Hematopoietic multipotent progenitor cell treated with erythropoietin and hydrocortisone succinate and interleukin-3 and kit ligand, for 15 days (in vitro differentiated cells): ENCODE results near the gene HORMAD2.

Experiments used
- DNase-seq: peaks from one replicate; pipeline ENCODE4 v3.0.0-alpha.2; 2015; ENCODE audit warnings: low spot score

Gene HORMAD2

DNA sequence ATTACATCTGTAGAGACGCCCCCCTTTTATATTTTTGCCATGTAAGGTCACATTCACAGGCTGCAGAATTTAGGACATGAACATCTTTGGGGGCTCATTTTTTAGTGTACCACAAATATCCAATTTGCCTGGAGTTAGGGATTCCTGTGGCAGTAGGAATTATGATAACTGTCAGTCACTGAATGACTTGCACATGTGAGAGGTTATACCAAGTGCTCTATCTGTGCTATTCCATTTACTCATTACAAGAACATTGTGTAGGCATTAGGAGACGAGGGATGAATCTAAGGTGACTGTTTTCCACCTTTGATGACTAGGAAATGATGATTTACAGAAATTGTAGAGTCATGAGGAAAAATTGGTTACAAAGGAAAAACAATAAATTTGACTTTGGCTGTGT, 87.0 kb downstream of the HORMAD2 start:
- no peak for DNase-seq

DNA sequence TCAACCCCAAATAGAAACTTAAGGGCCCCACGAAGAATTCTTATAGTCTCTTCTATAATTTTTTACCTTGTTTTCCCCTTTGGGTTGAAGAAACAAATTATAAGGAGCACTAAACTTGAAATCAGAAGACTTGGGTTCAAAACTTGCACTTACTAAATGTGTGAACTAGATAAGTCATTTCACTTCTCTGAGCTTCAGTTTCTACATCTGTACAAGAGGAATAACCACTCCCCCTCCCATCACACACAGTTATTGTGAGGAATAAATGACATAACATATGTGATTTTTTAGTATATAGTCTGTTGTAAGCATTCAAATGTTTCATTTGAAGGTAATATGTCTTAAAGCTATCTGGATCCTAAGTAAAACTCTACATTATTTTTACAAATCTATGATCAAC, 87.5 kb downstream of the HORMAD2 start:
- no peak for DNase-seq

DNA sequence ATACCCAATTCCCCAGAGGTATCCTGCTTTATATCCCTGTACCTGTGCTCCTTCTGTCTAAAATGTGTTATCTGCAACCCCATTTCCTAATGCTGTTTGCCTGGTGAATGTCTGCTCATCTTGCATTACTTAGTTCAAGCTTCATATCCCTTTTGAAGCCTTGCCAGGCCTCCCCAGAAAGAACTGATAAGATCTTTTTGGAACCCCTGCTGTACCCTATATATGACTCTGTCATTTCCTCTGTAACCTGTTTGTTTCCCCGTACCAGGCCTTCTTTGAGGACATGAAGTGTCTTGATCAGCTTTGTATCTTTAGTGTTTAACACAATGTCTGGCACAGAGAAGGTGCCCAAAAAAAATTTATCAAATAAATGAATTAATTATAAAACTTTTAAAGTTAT, 88.7 kb downstream of the HORMAD2 start:
- DNase-seq: no peak

DNA sequence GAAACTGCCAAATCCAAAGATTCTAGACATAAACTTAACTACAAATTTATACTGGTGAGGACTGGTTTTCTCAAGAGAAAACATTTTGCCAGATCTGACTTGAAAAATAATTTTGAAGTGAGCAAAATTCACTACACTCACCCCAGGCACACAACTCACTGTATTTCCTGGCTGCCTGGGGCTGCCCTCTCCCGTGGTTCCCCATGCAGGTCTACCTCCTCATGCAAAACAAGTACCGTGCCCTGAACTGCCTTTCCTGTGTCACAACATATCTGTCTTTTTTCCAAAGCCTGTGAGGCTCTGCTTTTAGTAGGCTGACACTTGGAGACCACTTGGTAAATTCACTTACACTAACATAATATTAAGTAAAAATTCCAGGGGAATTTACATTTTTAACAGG, 89.9 kb downstream of the HORMAD2 start:
- DNase-seq: no peak

DNA sequence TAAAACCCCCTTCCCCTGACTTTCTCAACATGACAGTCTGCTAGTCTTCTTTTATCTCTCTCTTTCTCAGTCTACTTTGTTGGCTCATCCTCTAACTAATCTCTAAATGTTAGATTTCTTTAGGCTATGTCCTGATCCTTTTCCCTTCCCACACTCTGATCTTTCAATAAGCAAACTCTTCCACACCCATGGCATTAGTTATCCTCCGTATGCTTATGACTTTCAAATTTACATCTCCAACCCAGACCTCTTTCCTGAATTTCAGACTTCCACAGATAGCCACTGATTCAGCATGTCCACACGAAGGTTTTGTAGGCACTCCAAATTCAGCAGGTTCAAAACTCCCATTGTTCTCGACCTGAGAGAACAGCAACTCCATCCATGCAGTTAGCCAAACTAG, 90.7 kb downstream of the HORMAD2 start:
- DNase-seq: no peak

DNA sequence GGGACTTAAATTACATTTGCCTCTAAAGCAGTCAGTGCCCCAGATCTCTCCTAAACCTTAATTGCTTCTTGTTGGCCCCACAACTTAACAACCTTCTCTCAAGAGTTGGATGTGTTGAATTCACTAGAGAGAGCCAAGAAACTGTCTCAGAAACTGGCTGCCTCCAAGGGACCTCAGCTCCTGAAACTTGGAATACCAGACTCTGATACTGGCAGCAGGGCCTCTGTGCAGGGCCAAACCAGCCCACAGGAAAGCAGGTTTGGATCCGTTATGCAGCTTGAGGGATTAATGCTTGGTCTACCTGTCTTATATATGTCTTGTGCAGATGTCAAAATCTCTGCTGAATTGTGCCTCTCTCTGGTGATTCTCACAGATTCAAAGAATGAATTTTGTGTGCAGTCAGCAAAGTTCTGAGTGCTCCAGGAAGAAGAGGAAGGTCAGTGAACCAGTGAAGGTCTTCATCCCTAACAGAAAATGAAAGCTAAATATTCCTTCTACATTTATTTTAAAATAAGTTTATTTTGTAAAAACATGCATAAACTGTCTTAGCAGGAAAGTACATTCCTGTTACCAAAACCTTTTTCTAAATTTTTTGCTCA, 95.5 kb downstream of the HORMAD2 start:
- no peak for DNase-seq

DNA sequence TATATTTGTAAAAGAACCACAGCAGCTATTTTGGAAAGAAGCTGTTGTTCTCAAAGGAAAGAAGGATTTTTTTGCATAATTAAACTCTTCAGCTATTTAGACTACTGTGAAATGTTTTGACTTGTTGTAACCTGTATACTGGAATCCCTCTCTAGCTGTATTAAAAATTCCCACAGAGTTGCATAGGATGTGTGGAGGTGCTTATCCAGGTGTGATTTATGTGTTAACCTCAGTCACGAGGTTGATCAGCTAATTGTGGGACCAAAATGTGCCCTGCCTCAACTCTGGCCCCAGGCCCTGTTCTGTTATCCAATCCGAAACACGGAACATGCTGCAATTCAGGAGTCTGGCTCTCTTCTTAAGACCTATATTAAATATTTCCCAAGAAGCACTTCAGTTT, 96.2 kb downstream of the HORMAD2 start:
- no peak for DNase-seq

DNA sequence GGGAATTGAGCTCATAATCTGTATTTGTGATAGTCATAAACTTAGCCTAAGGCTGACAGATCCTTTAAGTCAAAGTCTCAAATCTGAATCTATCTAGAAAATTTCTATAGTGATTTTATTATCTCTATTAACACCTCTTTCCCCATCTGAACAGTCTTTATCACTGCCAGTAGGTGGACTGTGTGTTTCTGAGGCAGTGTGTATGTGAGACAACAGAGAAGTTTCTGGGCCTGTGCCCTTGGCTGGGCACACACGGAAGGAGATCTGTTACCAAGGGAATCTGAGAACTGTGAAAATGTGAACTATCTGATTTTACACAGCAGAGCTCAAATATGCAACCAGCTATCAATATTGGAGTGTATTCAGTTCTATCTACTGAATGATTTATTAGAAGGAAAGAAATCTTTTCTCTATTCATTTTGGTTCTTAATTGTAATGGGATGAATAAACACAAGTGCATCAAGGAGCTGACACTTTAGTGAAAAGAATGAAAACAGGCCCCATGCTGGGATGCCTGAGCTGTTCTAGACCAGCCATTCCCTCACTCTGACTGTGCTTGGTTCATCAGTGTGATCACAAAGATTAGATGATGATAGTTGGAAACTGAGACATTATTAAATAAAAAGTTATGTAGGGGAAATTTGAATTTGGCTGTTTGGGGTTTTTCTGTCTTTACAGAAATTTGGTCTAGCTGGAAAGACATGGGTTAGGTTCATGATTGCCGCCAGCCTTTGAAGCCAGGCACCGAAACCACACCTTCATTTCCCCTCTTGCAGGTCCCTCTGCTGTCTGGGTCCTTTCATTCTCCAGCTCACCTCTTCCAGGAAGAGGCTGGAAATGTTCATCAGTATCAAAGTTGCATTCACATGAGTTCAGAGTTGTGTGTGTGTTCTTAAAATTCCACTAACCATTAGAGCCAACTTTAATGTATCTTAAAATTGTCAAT, 98.2 kb downstream of the HORMAD2 start:
- no peak for DNase-seq

DNA sequence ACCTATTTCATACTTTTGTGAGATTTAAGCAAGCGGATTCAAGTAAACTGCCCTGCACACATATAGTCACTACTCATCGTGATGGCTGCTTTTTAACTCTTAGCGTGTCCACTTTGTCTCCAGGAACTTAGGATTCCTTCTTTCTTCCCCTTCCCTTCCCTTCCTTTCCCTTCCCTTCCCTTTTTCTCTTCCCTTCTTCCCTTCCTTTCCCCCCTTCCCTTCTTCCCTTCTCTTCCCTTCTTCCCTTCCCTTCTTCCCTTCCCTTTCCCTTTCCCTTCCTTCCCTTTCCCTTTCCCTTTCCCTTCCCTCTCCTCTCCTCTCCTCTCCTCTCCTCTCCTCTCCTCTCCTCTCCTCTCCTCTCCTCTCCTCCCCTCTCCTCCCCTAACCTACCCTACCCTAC, 100.4 kb downstream of the HORMAD2 start:
- no peak for DNase-seq

DNA sequence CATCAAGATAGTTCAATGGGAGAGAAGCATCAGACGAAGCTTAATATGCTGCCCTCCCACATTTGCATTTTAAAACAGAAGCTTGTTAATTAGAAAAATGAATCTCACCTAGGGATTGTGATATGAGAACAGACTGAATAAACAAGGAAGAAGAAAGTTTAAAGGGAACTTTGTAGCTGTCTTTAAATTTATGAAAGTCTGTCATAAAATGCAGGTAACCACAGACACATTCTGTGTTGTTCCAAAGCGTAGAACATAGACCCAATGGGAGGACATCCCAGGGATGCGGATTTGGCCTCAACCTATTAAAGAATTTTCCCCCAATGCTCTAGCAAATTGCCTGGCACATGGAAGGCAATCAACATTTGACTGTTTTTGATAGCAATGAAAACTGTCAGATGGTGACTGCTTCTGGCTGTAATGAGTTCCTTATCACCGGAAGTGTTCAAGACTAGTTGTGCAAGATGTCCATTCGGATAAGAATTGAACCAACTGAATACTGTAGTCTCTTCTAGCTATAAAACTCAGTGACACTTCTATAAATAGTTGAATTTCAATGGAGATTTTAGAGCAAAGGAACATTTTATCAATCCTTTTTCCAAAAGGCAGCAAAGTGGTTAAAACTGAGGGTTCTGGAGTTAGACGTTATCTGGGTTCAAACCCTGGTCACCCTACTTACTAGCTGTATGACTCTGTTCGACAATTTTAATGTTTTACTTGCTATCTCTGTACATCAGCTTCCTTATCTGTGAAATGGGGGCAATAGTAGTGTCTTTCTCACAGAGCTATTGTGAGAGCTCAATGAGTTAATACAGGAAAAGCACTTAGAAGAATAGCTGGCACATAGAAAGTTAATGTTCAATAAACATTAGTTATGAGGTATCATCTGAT, 101.4 kb downstream of the HORMAD2 start:
- peak; percentile 31 for DNase-seq

DNA sequence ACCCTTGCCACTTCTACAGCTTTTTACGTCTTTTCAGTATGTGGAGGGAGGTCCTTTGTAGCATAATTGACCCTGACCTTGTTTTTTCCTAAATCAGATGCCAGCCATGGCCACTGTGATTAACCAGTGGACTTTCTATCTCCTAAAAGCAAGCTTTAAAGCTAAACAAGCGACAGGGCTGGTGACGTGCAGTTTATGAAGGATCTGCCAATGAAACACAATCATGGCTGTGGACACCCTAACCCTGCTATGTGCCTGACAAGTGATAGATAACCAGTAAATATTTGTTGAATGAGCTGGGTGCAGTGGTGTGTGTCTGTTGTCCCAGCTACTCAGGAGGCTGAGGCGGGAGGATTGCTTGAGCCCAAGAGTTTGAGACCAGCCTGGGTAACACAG, 102.1 kb downstream of the HORMAD2 start:
- DNase-seq: peak; percentile 49

DNA sequence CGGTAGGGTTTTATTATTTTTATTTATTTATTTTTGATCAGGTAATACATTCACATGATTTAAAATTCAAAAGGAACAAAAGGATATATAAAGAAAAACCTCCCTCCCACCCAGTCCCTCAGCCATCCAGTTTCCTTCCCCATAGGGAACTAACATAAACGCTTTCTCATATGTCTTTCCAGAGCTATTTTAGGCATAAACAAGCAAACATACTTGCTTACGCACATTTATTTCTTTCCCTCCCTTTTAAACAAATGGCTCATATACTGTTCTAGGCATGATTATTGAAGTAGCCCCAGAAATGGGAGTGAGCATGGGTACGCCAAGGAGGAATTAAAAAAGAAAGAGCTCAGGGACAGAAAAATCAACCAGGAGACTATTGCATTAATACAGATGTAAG, 102.6 kb downstream of the HORMAD2 start:
- DNase-seq: no peak

DNA sequence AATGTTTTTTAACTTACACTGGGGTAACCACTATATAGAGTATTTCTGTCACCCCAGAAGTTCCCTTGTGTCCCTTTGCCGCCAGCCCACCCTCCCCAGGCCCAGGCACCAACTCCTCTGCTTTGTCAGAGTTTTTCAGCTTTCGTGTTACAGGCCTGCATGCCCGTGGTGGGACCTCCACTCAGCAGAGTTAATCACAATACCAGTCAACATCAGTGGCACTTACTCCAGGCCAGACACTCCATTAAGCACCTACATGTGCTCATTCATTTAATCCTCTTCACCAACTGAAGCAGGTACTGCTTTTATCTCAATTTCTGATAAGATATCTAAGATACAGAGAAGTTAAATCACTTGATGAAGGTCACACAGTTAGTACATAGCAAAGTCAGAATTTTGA, 103.0 kb downstream of the HORMAD2 start:
- DNase-seq: no peak

DNA sequence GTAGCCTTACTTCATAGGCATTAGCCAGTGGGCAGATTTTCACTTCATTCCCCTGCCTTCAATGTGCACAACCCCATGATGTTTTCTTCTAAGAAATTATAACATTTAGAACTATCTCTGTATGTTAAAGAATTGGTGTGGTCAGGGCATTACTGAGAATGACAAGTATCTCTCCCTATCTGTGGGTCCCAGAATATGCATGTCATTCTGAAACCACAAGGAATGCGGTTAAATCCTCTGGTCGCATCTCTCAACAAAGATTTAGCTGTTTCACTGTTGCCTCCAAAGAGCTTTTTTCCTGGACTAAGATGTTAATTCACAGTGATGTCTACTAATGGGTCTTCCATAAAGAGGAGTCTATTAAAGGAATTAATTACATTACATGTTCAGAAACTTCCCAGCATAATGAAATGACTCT, 103.6 kb downstream of the HORMAD2 start:
- DNase-seq: peak; percentile 47

DNA sequence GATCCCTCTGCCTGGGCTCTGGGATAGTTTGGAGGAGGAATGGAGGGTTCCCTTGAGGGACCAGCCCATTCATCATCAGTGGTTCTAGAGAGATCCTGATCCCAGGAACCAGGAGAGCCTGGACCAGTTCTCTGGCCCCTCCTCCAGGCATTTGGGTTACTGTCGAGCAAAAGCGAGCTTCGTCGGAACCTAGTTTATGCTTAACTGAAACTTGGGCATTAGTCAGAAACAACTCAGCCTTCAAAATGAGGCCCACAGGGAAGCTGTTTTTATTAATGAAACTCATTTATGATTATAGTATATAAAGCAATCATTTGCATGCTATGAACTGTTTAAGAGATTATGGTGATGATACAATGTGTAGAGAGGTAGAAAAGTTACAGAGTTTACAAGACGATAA, 104.9 kb downstream of the HORMAD2 start:
- DNase-seq: no peak

DNA sequence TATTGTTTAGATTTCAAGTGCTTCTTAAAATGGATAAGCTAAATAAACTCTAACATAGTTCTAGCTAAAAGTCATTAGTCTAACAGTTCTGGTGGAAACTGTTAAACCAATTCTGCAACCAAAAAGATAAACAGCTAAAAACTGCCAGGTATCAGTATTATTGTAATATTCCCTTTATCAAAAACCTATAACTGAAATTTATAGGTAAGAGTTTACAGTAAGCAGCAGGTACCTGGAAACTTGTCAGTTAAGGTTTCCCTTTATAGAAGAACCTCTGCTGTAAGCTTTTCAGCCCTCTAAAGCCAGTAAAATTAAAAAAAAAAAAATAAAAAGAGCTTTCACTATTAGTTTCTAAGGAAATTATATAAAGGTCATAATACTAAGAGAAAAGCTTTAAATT, 105.3 kb downstream of the HORMAD2 start:
- no peak for DNase-seq

DNA sequence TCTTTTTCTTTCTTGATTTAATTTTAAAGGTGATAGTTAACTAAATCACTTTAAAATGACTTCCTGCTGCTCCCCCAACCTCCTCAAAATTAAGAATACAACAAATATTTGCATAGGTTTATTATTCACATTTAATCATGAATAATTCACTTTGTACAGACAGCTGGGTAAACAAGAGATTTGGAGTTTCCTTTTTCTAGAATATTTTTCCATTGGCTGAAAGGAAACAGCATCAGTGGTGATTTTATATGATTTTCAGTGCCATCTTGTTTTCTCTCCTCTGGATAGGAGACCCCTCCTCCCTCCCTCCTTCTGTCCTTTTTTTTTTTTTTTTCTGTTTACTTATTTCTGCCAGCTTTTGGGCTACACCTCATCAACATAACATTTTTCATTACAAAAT, 105.8 kb downstream of the HORMAD2 start:
- no peak for DNase-seq

DNA sequence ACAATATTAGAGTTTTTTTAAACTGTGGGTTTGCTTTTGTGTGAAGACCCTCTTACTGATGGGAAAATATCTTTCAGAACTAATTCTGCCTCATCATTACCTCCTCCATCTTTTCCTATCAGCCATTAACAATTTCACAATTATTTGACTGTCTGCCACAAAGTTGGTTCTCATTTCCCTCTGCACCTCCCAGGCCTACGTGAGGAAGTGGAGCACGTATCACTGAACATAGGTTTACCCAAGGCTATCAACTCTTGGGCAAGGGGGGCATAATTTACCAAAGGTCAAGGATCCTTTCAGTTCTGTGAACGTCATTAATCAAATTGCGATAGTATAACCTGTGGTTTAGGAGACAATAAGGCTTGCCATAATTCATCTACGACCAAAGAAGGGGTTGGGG, 106.2 kb downstream of the HORMAD2 start:
- no peak for DNase-seq

DNA sequence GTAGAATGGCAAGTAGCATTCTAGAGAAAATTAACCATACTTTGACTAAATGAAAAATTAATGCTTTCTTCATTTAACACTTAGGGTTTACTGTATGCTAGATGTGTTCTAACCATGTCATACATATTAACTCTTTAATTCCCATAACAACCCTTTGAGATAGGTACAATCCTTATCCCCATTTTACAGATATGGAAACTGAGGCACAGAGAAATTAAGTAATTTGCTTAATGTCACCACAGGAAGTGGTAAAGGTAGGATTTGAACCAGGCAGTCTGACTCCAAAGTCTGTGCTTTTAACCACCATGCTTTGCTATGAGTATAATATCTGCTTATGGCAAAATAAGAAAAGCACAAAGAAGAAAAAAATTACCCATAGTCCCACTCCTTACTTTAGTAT, 106.8 kb downstream of the HORMAD2 start:
- DNase-seq: no peak

DNA sequence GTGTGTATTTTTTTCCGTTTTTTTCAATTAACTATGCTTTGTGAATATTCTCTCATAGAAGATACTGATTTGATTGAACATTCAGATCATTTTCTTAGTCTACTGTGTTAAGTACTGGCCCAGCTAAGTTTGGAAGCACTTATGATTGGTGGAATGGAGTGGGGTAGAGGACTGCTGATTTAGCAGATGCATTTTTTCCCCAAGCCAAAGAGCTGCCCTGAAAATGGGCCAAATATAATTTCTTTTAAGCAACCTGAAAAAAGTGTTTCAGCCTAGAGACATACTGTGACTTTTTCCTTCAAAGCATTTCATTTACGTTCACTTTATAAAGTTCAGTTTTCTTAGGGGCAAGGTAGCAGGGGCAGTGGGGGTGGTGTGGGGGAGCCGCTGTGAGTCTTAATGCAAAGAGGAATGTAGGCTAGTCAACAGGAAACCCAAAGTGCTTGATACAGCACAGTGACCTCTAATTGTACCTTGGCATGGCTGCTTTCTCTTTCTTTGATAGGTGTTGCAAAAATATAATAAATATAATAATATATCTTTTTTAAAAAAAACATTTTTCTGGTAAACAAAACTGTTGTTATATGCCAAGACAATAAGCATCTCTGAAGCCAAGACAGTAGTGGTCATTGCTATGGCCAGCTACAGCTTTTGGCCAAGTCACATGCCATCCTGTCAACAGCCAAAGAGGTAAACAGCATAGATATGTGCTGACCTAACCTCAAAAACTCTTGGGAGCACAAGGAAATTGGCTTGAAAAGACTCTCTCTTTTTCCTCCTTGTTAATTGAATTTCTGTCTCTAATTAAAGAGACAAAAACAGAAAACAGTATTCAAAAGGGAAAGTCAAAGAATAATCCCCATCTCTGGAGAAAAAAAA, 107.5 kb downstream of the HORMAD2 start:
- DNase-seq: no peak

DNA sequence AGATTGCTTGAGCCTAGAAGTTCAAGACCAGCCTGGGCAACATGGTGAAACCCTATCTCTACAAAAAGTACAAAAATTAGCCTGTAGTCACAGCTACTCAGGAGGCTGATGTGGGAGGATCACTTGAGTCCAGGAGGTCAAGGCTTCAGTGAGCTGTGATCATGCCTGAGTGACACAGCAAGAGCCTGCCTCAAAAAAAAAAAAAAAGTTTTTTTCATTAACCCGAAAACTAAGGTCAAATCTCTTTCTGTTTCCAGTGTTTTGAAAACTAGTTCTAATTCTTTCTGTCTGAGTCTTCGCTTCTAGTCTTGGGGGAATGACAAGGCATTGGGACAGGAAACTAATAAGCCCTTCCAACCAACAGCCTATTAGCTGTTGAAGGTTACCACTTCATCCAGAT, 108.6 kb downstream of the HORMAD2 start:
- no peak for DNase-seq

DNA sequence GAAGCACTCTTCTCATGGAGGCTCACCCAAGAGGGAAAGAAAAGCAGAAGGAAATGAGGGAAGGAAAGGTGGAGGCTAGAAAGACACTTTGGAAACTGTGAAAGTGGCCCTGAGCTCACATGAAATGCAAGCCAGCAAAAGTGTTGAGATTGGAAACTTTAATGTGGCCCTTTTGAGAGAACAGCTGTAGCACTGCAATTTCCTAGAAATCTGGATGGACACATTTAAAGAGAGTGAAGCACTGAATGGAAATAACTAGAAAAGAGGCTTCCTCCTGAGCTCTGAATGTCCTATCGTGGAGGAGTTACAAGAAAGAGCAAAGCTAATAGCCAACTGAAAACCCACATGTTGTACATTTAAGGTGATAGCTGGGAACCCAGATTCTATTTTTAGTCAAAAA, 110.3 kb downstream of the HORMAD2 start:
- no peak for DNase-seq
